Measurements from ENCODE around the gene F10.

Gene F10

GRCh38 chr13:113122550-113123225 lies at the start of gene F10:
F10 (plus strand) TSS chr13:113122799; CDS start chr13:113122856, 57 bp downstream.
- TF ChIP-seq, protein P1, sequence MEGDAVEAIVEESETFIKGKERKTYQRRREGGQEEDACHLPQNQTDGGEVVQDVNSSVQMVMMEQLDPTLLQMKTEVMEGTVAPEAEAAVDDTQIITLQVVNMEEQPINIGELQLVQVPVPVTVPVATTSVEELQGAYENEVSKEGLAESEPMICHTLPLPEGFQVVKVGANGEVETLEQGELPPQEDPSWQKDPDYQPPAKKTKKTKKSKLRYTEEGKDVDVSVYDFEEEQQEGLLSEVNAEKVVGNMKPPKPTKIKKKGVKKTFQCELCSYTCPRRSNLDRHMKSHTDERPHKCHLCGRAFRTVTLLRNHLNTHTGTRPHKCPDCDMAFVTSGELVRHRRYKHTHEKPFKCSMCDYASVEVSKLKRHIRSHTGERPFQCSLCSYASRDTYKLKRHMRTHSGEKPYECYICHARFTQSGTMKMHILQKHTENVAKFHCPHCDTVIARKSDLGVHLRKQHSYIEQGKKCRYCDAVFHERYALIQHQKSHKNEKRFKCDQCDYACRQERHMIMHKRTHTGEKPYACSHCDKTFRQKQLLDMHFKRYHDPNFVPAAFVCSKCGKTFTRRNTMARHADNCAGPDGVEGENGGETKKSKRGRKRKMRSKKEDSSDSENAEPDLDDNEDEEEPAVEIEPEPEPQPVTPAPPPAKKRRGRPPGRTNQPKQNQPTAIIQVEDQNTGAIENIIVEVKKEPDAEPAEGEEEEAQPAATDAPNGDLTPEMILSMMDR (IDR thresholded peaks at IDR 0.05; ENCODE audit: borderline replicate concordance, insufficient read depth, low read depth, low read length): no peak
- no peak within 1 kb of the TSS for H3K4me3 ChIP-seq (ENCODE audit: low read depth, low read length)

DNA sequence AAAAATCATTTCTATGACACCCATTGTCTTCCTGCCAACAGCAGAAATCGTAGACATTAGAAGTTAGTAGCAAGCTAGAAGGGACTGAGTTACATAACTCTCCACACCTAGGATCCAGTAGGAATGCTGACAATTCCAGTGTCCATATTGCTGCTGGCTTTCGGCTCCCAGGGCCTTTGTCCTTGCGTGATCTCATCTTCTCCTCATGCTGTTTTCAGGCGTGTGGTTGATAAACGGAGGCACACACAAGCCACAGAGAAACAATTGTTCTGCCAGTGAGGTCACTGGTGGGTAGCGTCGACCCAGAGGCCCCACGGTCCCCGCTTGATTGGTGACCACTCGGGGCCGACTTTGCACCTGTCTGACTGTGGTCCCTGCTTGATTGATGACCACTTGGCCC lies 48.7 kb upstream of the F10 start:
- TF ChIP-seq, protein P1 (IDR thresholded peaks at IDR 0.05; ENCODE audit: borderline replicate concordance, insufficient read depth, low read depth, low read length): no peak

DNA sequence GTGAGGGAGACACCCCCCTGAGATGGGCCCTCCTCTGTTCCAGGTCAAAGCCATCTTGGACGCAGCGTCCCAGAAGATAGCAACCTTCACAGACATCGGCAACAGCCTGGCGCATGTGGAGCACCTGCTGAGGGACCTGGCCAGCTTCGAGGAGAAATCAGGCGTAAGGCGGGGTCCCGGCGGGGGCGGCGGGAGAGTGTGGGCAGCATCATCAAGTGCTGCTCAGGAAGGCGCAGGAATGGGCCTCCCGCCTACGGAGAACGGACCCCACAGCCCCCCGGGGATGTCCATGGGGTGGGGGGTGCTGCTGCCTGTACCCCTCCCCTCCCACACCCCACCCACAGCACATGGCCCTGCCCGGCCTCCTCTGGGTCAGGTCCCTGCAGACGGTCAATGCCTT lies 48.2 kb upstream of the F10 start:
- TF ChIP-seq, protein P1 (IDR thresholded peaks at IDR 0.05; ENCODE audit: borderline replicate concordance, insufficient read depth, low read depth, low read length): no peak
- H3K4me3 ChIP-seq (ENCODE audit: low read depth, low read length): no peak overlapping the region

More for the DNA sequence above, 48.7 kb upstream of the F10 start:
- H3K4me3 ChIP-seq (ENCODE audit: low read depth, low read length): no peak overlapping the region

GRCh38 chr13:113074876-113075275 lies 47.7 kb upstream of the F10 start:
- TF ChIP-seq, protein P1 (IDR thresholded peaks at IDR 0.05; ENCODE audit: borderline replicate concordance, insufficient read depth, low read depth, low read length): no peak
- H3K4me3 ChIP-seq (ENCODE audit: low read depth, low read length): no peak overlapping the region

DNA sequence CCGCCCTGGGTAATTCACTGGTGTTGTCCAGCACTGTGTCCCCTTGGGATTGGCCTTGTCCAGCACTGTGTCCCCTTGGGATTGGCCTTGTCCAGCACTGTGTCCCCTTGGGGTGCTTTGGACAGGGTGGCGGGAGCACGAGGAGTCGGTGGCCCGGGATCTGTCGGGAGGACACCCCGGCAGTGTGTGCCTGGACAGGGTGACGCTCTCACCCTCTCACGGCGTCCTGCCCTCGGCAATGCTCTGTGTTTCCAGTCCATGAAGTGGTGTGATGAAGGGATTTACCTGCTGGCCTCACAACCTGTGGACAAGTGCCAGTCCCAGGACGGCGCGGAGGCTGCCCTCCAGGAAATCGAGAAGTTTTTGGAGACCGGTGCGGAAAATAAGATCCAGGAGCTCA lies 46.9 kb upstream of the F10 start:
- TF ChIP-seq, protein P1 (IDR thresholded peaks at IDR 0.05; ENCODE audit: borderline replicate concordance, insufficient read depth, low read depth, low read length): no peak
- no peak overlapping the region for H3K4me3 ChIP-seq (ENCODE audit: low read depth, low read length)

- no peak overlapping the region for H3K4me3 ChIP-seq (ENCODE audit: low read depth, low read length)
Observed at GRCh38 chr13:113076681-113077401, 45.8 kb upstream of the F10 start.

More at GRCh38 chr13:113076681-113077401, 45.8 kb upstream of the F10 start:
- TF ChIP-seq, protein P1 (IDR thresholded peaks at IDR 0.05; ENCODE audit: borderline replicate concordance, insufficient read depth, low read depth, low read length): no peak
